Hematopoietic multipotent progenitor cell treated with erythropoietin and hydrocortisone succinate and interleukin-3 and kit ligand, for 4 days (in vitro differentiated cells): ENCODE measurements around the gene NDUFA12.
A peak's percentile ranks its signal among the peaks of the same experiment; 100 is the strongest.
"Not testable (repeated sequence)": the region's sequence is repeated elsewhere in the genome, so short reads cannot be mapped to it uniquely, and the experiment has no call there.

ENCODE experiments used
- DNase-seq: peaks from one replicate; pipeline ENCODE4 v3.0.0-alpha.2; 2015

NDUFA12 gene

GRCh38 chr12:95003213-95003920 lies at the start of gene NDUFA12:
Gene NDUFA12, minus strand, starts transcription at chr12:95003697. Its CDS starts 17 bp downstream, at chr12:95003680.
- DNase-seq: peak; percentile 99

- DNase-seq: no peak
Observed at GRCh38 chr12:95051241-95051640, 47.7 kb upstream of the NDUFA12 start.

- DNase-seq: no peak
Observed at GRCh38 chr12:95037906-95038305, 34.4 kb upstream of the NDUFA12 start.

GRCh38 chr12:95034750-95035149 lies 31.3 kb upstream of the NDUFA12 start:
- no peak for DNase-seq

GRCh38 chr12:95022477-95022876 lies 19.0 kb upstream of the NDUFA12 start:
- DNase-seq: no peak

- no peak for DNase-seq
Observed at GRCh38 chr12:95017482-95017881, 14.0 kb upstream of the NDUFA12 start.

GRCh38 chr12:95016120-95016519 lies 12.6 kb upstream of the NDUFA12 start:
- DNase-seq: no peak

- no peak for DNase-seq
Observed at GRCh38 chr12:95014554-95014953, 11.1 kb upstream of the NDUFA12 start.

GRCh38 chr12:95006206-95006605 lies 2.7 kb upstream of the NDUFA12 start:
- DNase-seq: no peak

GRCh38 chr12:95004610-95005009 lies 1.1 kb upstream of the NDUFA12 start:
- peak; percentile 61 for DNase-seq

GRCh38 chr12:95003921-95004272 lies 400 bp upstream of the NDUFA12 start:
- no peak for DNase-seq

- peak; percentile 30 for DNase-seq
Observed at GRCh38 chr12:95002754-95003153, 743 bp downstream of the NDUFA12 start.

- peak; percentile 56 for DNase-seq
Observed at GRCh38 chr12:94998326-94998725, 5.2 kb downstream of the NDUFA12 start.

- no peak for DNase-seq
Observed at GRCh38 chr12:94997726-94998125, 5.8 kb downstream of the NDUFA12 start.

GRCh38 chr12:94997061-94997460 lies 6.4 kb downstream of the NDUFA12 start:
- no peak for DNase-seq

- DNase-seq: no peak
Observed at GRCh38 chr12:94994312-94994711, 9.2 kb downstream of the NDUFA12 start.

GRCh38 chr12:94993855-94994254 lies 9.6 kb downstream of the NDUFA12 start:
- DNase-seq: not testable (repeated sequence)

- no peak for DNase-seq
Observed at GRCh38 chr12:94990222-94990621, 13.3 kb downstream of the NDUFA12 start.

GRCh38 chr12:94988471-94988870 lies 15.0 kb downstream of the NDUFA12 start:
- DNase-seq: no peak

- peak; percentile 19 for DNase-seq
Observed at GRCh38 chr12:94987801-94988200, 15.7 kb downstream of the NDUFA12 start.

GRCh38 chr12:94987076-94987669 lies 16.3 kb downstream of the NDUFA12 start:
- no peak for DNase-seq

- not testable (repeated sequence) for DNase-seq
Observed at GRCh38 chr12:94985099-94985498, 18.4 kb downstream of the NDUFA12 start.

- DNase-seq: no peak
Observed at GRCh38 chr12:94983321-94983720, 20.2 kb downstream of the NDUFA12 start.

GRCh38 chr12:94982456-94982855 lies 21.0 kb downstream of the NDUFA12 start:
- no peak for DNase-seq

- peak; percentile 66 for DNase-seq
Observed at GRCh38 chr12:94980577-94980976, 22.9 kb downstream of the NDUFA12 start.
